T-helper 9 cell (primary cell): ENCODE results near the gene UGT1A8.
"Not testable (repeated sequence)": the region's sequence is repeated elsewhere in the genome, so short reads cannot be mapped to it uniquely, and the experiment has no call there.

ENCODE experiments used
- DNase-seq: peaks from one replicate; pipeline ENCODE4 v3.0.0-alpha.2; 2020

The UGT1A8 gene

DNA sequence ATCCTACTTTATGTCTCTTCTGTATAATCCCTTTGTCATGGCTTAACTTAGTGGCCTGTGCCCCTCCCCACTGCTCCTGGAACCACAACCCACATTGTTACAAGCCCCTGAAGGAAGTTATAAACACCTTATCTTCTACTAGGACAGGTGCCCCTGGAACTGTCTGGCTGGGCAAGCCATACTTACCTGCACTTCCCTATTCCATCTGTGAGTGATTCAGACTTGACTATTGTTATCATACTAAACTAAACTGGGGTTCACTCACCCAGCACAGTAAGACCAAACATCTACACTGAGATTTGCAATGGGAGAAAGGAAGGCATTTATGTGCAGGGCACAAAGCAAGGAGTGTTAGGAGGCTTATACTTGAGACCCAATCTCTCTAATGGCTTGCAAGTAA, 71.6 kb downstream of the UGT1A8 start:
- no peak for DNase-seq

GRCh38 chr2:233689501-233689900, 72.1 kb downstream of the UGT1A8 start:
- DNase-seq, result no peak

DNA sequence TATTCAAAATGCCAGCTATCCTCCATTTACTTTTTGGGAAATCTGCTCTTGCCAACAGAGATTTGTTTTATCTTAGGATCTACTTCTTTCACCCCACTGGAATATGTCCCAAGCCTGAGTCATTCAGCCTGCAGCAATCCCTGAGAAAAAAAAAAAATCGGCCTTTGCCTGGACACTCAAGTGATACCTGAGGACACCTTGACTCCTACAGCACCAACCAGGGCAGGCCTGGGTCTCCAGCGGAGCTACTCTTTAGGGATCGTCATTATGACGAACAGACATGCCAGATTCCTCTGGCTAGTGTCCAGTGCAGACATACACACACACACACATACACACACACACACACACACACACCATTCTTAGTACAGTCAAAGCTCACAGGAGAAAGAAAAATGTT, 73.0 kb downstream of the UGT1A8 start:
- DNase-seq, result no peak

DNA sequence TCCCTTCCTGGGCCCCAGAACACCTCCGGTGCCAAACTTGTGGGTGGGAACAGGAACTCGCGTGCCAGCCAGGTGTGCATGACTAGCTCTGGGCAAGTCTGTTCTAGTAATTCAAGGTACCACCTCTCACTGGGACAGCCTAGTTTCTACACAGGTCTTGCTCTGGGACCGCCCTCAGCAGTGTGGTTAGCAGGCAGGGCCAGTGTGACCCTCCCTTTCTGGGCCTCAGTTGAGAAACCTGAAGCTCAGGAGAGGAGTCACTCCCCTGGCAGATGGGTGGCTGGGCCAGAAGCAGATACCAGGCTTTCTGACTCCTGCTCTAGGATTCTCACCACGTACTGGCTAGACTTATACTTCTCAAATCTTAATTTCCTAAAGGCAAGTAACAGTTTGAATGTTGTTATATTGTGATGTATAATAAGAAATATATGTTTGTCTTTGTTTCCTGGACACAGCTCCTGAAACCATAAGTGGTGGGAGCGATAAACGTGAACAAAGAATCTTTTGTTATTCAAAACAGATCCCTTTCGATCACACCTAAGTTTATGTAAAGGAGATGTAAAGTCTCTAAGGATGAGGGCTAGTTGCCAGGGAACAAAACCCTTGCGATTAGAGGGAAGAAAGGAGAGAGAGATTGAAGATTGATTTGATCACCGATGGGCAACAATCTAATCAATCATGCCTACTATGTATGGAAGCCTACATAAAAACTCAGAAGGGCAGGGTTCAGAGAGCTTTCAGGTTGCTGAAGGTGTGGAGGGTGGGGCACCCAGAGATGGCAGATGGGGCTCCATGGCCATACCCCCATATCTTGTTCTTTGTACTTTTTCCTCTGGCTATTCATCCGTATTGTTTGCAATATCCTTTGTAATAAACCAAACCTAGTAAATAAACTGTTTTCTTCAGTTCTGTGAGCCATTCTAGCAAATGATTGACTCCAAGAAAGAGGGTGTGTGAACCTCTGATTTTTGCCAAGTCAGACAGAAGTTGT, 74.3 kb downstream of the UGT1A8 start:
- no peak for DNase-seq

- no peak for DNase-seq
Measured at GRCh38 chr2:233692648-233693047, 75.2 kb downstream of the UGT1A8 start, which contains the start of gene UGT1A6. UGT1A6 (plus strand) TSS chr2:233692890; CDS start chr2:233693005, 115 bp downstream.

GRCh38 chr2:233693963-233694362, 76.5 kb downstream of the UGT1A8 start:
- no peak for DNase-seq

DNA sequence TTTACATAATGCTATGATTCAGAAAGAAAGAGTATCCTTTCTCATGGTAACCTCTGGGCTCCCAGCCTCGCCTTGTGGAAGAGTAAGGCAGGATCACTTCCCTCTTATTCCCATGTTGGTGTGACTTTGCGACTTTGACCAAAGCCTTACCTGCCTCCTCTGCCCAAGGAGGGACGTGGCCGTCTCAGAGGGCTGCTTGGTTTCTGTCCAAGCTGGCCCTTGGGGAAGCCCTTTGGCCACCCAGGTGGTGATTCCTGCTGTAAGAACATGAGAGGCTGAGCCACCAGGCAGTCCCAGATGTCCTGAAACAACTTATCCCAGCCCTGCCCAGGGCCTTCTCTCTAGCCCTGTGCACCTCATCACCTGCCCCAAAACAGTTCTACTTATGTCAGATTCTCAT, 81.3 kb downstream of the UGT1A8 start:
- no peak for DNase-seq

- no peak for DNase-seq
Measured at GRCh38 chr2:233699424-233700027, 82.1 kb downstream of the UGT1A8 start.

GRCh38 chr2:233700028-233700635, 82.7 kb downstream of the UGT1A8 start:
- no peak for DNase-seq

- not testable (repeated sequence) for DNase-seq
Measured at GRCh38 chr2:233700842-233701241, 83.4 kb downstream of the UGT1A8 start.

GRCh38 chr2:233702238-233702637, 84.8 kb downstream of the UGT1A8 start:
- DNase-seq, result no peak

- no peak for DNase-seq
Measured at GRCh38 chr2:233705911-233706506, 88.6 kb downstream of the UGT1A8 start.

- no peak for DNase-seq
Measured at GRCh38 chr2:233706720-233707119, 89.3 kb downstream of the UGT1A8 start.

GRCh38 chr2:233707940-233708644, 90.7 kb downstream of the UGT1A8 start:
- DNase-seq, result no peak

DNA sequence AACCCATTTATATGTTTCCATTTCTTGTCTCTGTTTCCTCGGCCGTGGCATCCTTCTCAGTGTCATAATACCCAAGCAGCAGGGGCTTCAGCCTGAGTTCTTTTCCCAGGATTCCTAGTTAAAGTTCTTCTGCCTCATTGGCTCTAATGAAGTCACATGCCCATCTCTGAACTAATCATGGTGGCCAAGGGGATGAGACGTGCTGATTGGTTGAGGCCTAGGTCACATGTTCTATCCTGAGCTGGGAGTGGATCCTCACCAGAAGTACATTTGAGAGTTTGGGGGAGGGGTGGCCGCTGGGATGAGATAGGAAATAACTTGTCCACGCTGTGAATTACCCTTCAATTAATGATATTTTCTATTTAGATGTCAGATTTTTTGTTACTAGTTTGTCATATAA, 91.5 kb downstream of the UGT1A8 start:
- DNase-seq, result no peak

GRCh38 chr2:233711312-233712008, 94.0 kb downstream of the UGT1A8 start:
- DNase-seq, result peak; percentile 58

- DNase-seq, result no peak
Measured at GRCh38 chr2:233712611-233713261, 95.3 kb downstream of the UGT1A8 start, which contains the start of gene UGT1A5. UGT1A5 (plus strand) TSS chr2:233712907; CDS start chr2:233712992, 85 bp downstream.

- no peak for DNase-seq
Measured at GRCh38 chr2:233713262-233713615, 95.8 kb downstream of the UGT1A8 start.

DNA sequence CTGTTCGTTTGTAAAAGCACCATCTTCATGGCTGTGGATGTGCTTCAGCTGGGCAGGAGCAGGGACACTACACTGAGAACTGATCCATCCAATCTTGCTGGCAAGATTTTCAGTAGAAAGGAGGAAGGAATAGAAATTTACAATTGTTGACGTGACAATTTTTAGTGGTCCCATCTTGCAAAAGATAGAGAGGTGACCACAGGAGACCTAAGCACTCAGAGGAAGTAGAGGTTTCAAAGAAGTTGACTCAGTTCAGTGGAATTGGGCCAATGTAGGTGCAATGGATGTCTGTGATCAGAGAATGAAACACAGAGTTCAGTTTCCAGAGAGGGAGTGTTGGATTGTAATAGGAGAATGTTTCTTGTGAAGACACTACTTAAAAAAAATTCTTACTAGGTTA, 96.7 kb downstream of the UGT1A8 start:
- no peak for DNase-seq

GRCh38 chr2:233718552-233718951, 101.1 kb downstream of the UGT1A8 start, which contains the start of gene UGT1A4:
UGT1A4 (plus strand) TSS chr2:233718736; CDS start chr2:233718821, 85 bp downstream.
- no peak for DNase-seq

DNA sequence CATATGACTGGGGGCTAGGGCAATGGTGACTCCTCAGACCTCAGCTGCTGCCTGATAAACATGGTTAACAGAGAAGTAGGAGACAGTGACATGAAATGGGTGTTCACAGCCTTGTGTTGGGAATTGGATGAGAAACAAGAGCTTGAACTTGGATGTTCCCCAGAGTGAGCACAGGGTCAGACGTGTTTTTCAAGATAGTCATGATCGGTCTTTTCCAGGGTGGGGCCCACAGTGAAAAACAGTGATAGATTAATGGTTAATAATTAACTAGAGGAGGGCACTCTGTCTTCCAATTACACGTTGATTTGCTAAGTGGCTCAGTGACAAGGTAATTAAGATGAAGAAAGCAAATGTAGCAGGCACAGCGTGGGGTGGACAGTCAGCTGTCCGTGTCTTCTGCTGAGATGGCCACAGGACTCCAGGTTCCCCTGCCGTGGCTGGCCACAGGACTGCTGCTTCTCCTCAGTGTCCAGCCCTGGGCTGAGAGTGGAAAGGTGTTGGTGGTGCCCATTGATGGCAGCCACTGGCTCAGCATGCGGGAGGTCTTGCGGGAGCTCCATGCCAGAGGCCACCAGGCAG, 111.4 kb downstream of the UGT1A8 start, which contains the start of gene UGT1A3:
Gene UGT1A3 (plus strand): TSS at position 320 of the 579 bp plus-strand sequence. CDS start 85 bp downstream, at position 405.
- DNase-seq, result no peak
